ENCODE results near the gene AK9.

- TF ChIP-seq CTCF (IDR thresholded peaks at IDR 0.05): no peak
- TF ChIP-seq SIN3A (IDR thresholded peaks at IDR 0.05; ENCODE audit: borderline replicate concordance, insufficient read depth, low read depth, low read length): no peak
These were observed 18.2 kb downstream of the AK9 start for GRCh38 chr6:109672839-109673238.
